ENCODE results near the gene OASL. TPM values are rescaled to one million over a fixed set of nuclear protein-coding genes. Genes with fewer than 3 reads are reported as not detected.
"Not testable (repeated sequence)": the region's sequence is repeated elsewhere in the genome, so short reads cannot be mapped to it uniquely, and the experiment has no call there.

OASL gene
- total RNA-seq, 4 donors from 2014 or later, result 0.20 to 0.44 TPM; not detected in 2

DNA sequence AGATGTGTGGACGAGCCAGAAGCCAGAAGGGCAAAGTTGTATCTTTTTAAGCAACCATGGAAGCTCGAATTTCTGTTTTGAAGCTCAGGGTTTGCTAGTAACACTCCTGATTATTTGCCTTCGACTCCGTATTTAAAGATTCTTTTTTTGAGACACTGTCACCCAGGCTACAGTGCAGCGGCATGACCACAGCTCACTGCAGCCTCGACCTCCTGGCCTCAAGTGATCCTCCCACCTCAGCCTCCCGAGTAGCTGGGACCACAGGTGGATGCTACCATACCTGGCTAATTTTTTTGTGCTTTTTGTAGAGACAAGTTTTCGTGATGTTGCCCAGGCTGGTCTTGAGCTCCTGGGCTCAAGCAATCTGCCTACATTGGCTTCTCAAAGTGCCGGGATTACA lies 18.7 kb upstream of the OASL start:
- no peaks in the 10 kb centered on the region for H3K36me3 ChIP-seq
- no peak overlapping the region for H3K27ac ChIP-seq
- no peaks in the 10 kb centered on the region for H3K9me3 ChIP-seq
- TF ChIP-seq POLR2A (IDR thresholded peaks at IDR 0.05), result no peak
- TF ChIP-seq EP300 (IDR thresholded peaks at IDR 0.05), result no peak
- no peak for TF ChIP-seq CTCF (IDR thresholded peaks at IDR 0.05)
- H3K4me1 ChIP-seq, result peaks cover 0 to 10% (median 0%) of the 10 kb centered on the region in 4 donors
- WGBS, 2 donors, result 60 to 61% methylated on average over 9 of the region's 9 CpGs
- no peaks in the 10 kb centered on the region for H3K27me3 ChIP-seq
- DNase-seq (ENCODE audit: low spot score in 2 of 2), result no peak
- H3K4me3 ChIP-seq, result no peak overlapping the region

- H3K27ac ChIP-seq, result no peak overlapping the region
- H3K27me3 ChIP-seq, result no peaks in the 10 kb centered on the region
- no peak overlapping the region for H3K4me3 ChIP-seq
- H3K9me3 ChIP-seq, result no peaks in the 10 kb centered on the region
- no peak for TF ChIP-seq EP300 (IDR thresholded peaks at IDR 0.05)
- no peak for TF ChIP-seq POLR2A (IDR thresholded peaks at IDR 0.05)
- no peak for TF ChIP-seq CTCF (IDR thresholded peaks at IDR 0.05)
- no peak for DNase-seq (ENCODE audit: low spot score in 2 of 2)
- H3K36me3 ChIP-seq, result no peaks in the 10 kb centered on the region
- H3K4me1 ChIP-seq, result no peaks in the 10 kb centered on the region
- 84 to 89% methylated on average over 10 to 11 of the region's 11 CpGs for WGBS, 2 donors
Measured at GRCh38 chr12:121053706-121054105, 14.7 kb upstream of the OASL start.

GRCh38 chr12:121050725-121051124 lies 11.7 kb upstream of the OASL start:
- H3K27ac ChIP-seq, result no peak overlapping the region
- H3K4me1 ChIP-seq, result no peaks in the 10 kb centered on the region
- H3K4me3 ChIP-seq, result no peak overlapping the region
- no peak for DNase-seq (ENCODE audit: low spot score in 2 of 2)
- TF ChIP-seq POLR2A (IDR thresholded peaks at IDR 0.05), result no peak
- TF ChIP-seq CTCF (IDR thresholded peaks at IDR 0.05), result no peak
- no peak for TF ChIP-seq EP300 (IDR thresholded peaks at IDR 0.05)
- no peaks in the 10 kb centered on the region for H3K9me3 ChIP-seq
- no peaks in the 10 kb centered on the region for H3K27me3 ChIP-seq
- WGBS, 2 donors, result 42 to 73% methylated on average over 2 of the region's 2 CpGs
- no peaks in the 10 kb centered on the region for H3K36me3 ChIP-seq

- Histone ChIP-seq H3K4me1 (no peaks in the 10 kb centered on the region), H3K27ac (no peak overlapping the region), H3K27me3 (peaks cover 0 to 4% of the 10 kb centered on the region in 2 donors), H3K9me3 (no peaks in the 10 kb centered on the region), H3K4me3 (no peak overlapping the region), H3K36me3 (no peaks in the 10 kb centered on the region)
- 62 to 71% methylated on average over 7 of the region's 7 CpGs for WGBS, 2 donors
- no peak for DNase-seq (ENCODE audit: low spot score in 2 of 2)
- TF ChIP-seq POLR2A (IDR thresholded peaks at IDR 0.05) (no peak), EP300 (IDR thresholded peaks at IDR 0.05) (no peak), CTCF (IDR thresholded peaks at IDR 0.05) (no peak)
Measured at GRCh38 chr12:121048442-121048841, 9.4 kb upstream of the OASL start.

- not testable (repeated sequence) for H3K27ac ChIP-seq, H3K27me3 ChIP-seq
- 82 to 90% methylated on average over 12 of the region's 12 CpGs for WGBS, 2 donors
Measured at GRCh38 chr12:121047400-121047799, 8.4 kb upstream of the OASL start.

GRCh38 chr12:121043067-121043466 lies 4.0 kb upstream of the OASL start:
- Histone ChIP-seq H3K4me1 (peaks cover 0 to 9% (median 5%) of the 10 kb centered on the region in 4 donors), H3K27ac (no peak overlapping the region), H3K9me3 (no peaks in the 10 kb centered on the region), H3K36me3 (no peaks in the 10 kb centered on the region), H3K4me3 (no peak overlapping the region), H3K27me3 (peaks cover 0 to 4% of the 10 kb centered on the region in 2 donors)
- no peak for TF ChIP-seq CTCF (IDR thresholded peaks at IDR 0.05)
- TF ChIP-seq POLR2A (IDR thresholded peaks at IDR 0.05), result no peak
- TF ChIP-seq EP300 (IDR thresholded peaks at IDR 0.05), result no peak
- no peak for DNase-seq (ENCODE audit: low spot score in 2 of 2)
- 75 to 85% methylated on average over 4 of the region's 4 CpGs for WGBS, 2 donors

More at GRCh38 chr12:121047400-121047799, 8.4 kb upstream of the OASL start:
- H3K9me3 ChIP-seq; H3K4me3 ChIP-seq; H3K4me1 ChIP-seq; H3K36me3 ChIP-seq; DNase-seq (ENCODE audit: low spot score in 2 of 2): not testable (repeated sequence)

Data from tibial nerve (tissue), 4 donors.